HG03135 (cell line): ENCODE data around the gene HAX1.
"Not testable (repeated sequence)": the region's sequence is repeated elsewhere in the genome, so short reads cannot be mapped to it uniquely, and the experiment has no call there.

Source experiments
- ATAC-seq: cut with Tn5 transposase; IDR thresholded peaks from one replicate; pipeline ENCODE4 v1.9.1; 2021; ENCODE audit warnings: mild to moderate bottlenecking, moderate library complexity; ENCODE audit not compliant: unreplicated experiment

The HAX1 gene

DNA sequence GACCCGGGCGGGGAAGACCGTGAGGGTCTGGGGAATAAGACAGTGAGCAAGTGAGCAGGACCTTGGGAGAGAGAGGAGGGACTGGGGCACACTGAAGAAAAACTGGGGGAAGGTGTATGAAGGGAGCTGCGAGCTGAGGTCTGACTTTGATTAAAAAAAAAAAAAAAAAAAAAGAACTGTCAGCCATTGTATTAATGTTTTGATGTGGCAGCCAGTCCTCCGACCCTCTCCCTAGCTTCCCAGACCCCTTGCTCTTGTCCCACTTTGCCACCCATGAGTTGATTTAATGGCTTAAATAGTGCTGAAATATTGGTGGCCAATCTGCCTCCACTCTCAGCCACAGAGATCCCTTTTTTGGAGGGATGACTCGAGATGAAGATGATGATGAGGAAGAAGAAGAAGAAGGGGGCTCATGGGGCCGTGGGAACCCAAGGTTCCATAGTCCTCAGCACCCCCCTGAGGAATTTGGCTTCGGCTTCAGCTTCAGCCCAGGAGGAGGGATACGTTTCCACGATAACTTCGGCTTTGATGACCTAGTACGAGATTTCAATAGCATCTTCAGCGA, 652 bp downstream of the HAX1 start:
- ATAC-seq, result no peak

GRCh38 chr1:154276797-154277196, 4.4 kb downstream of the HAX1 start:
- no peak for ATAC-seq

GRCh38 chr1:154287591-154287990, 15.2 kb downstream of the HAX1 start:
- not testable (repeated sequence) for ATAC-seq

GRCh38 chr1:154288661-154289060, 16.2 kb downstream of the HAX1 start:
- no peak for ATAC-seq

GRCh38 chr1:154290921-154291320, 18.5 kb downstream of the HAX1 start:
- no peak for ATAC-seq

GRCh38 chr1:154295408-154296235, 23.2 kb downstream of the HAX1 start:
- ATAC-seq, result no peak

- ATAC-seq, result no peak
Measured at GRCh38 chr1:154301582-154301981, 29.2 kb downstream of the HAX1 start.

DNA sequence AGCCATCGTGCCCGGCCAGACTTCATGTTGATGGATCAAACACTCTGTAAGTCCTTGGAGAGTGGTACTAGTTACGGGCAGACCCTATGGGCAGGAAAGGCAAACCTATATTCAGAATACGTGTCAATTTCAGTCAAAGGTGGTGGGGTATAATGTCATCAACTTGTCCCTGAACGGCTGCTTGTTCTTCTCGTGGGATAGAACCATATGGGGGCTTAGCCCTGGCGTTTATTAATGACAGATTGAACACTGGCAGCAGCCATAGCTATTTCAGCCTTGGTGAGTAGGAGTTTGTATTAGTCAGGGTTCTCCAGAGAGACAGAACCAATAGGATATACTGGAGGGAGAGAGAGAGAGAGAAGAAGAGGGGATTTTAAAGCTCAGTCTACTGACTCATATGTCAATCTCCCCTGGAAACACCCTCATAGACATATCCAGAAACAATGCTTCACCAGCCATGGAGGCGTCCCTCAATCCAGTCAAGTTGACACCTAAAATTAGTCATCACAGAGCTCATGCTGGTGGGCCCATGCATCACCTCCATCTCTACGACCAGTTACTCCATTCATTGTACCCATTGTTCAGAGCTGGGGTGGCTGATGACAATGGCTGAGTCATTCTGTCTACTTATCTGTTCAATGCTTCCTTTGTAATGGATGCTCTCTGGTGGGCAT, 32.4 kb downstream of the HAX1 start:
- no peak for ATAC-seq

- ATAC-seq, result no peak
Measured at GRCh38 chr1:154306151-154306550, 33.7 kb downstream of the HAX1 start.

- ATAC-seq, result not testable (repeated sequence)
Measured at GRCh38 chr1:154307670-154308270, 35.3 kb downstream of the HAX1 start.

DNA sequence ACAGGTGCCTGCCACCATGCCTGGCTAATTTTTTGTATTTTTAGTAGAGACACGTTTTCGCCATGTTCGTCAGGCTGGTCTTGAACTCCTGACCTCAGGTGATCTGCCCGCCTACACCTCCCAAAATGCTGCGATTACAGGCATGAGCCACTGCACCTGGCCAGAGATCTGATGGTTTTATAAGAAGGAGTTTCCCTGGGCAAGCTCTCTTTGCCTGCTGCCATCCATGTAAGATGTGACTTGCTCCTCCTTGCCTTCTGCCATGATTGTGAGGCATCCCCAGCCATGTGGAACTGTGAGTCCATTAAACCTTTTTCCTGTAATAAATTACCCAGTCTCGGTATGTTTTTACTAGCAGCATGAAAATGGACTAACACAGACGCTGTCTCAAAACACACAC, 36.7 kb downstream of the HAX1 start:
- ATAC-seq, result not testable (repeated sequence)

- not testable (repeated sequence) for ATAC-seq
Measured at GRCh38 chr1:154312229-154313065, 40.0 kb downstream of the HAX1 start.

GRCh38 chr1:154313066-154313356, 40.6 kb downstream of the HAX1 start:
- ATAC-seq, result no peak

- ATAC-seq, result not testable (repeated sequence)
Measured at GRCh38 chr1:154314226-154314625, 41.8 kb downstream of the HAX1 start.

DNA sequence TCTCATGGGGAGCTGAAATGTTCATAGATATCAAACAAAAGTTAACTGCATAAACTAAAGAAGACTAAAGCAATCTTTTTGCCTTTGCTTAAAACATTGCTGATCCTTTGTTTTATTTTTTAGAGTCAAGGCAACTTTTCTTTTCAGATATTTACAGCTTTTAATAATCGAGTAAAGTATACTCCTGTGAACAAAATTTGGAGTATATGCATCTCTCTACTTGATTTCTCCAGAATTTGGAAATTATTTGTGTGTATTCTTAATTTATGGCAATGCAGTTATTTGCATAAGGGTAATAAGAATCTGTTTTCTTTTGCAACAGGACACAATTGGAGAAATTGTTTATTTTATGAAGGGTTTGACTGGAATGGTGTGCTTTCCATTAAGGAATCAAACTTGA, 44.3 kb downstream of the HAX1 start:
- ATAC-seq, result no peak

- ATAC-seq, result no peak
Measured at GRCh38 chr1:154318386-154318785, 46.0 kb downstream of the HAX1 start.

- ATAC-seq, result no peak
Measured at GRCh38 chr1:154320882-154321608, 48.6 kb downstream of the HAX1 start, which contains the start of gene AQP10. AQP10 (plus strand) TSS chr1:154321093; CDS start chr1:154321156, 63 bp downstream.

DNA sequence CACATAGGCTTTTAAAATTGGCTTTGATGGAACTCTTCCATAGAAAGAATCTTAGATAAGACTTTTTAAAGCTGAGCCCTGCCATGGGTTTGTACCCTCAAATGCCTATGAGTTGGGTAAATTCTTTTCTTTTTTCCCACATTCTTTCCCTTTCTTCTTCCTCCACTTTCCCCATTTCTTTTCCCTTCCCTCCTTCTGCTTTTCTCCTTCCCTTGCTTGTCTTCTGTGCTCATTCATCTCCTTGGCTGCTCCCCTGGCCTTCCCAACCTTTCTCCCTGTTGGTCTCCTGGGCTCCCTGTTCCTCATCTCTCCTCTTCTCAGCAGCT, 49.1 kb downstream of the HAX1 start:
- not testable (repeated sequence) for ATAC-seq

- ATAC-seq, result no peak
Measured at GRCh38 chr1:154323493-154323892, 51.1 kb downstream of the HAX1 start.

GRCh38 chr1:154324241-154324640, 51.8 kb downstream of the HAX1 start:
- no peak for ATAC-seq
